GM18909 (cell line): ENCODE data around the gene CDH23.

Experiments
- ATAC-seq: cut with Tn5 transposase; IDR thresholded peaks from one replicate; pipeline ENCODE4 v1.9.1; 2021; ENCODE audit warnings: mild to moderate bottlenecking; ENCODE audit not compliant: unreplicated experiment, poor library complexity

CDH23 gene

DNA sequence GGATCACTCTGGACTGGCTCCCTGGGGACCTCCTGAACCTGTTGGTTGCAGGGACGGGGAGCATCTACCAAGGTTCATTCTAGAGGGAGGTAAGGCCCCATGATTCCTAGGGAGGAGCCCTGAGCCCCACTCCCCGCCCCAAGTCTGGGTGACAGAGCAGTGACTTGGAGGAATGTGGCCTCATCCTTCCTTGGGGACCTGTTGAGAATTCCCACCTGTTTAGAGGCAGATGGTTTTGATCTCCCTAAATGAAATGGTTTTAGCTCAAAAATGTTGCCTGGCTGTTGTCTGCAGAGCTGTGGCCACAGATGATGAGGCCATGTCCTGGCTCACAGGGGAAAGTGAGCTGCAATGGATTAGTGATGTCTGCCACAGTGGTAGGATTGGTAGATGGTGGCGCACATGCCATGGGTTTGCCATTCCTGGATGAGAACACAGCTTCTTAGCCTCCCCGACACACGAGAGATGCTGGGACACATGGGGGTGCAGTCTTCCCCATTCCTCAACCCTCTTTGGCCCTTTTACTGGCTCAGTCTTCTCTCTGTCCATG lies 310.6 kb downstream of the CDH23 start:
- no peak for ATAC-seq

DNA sequence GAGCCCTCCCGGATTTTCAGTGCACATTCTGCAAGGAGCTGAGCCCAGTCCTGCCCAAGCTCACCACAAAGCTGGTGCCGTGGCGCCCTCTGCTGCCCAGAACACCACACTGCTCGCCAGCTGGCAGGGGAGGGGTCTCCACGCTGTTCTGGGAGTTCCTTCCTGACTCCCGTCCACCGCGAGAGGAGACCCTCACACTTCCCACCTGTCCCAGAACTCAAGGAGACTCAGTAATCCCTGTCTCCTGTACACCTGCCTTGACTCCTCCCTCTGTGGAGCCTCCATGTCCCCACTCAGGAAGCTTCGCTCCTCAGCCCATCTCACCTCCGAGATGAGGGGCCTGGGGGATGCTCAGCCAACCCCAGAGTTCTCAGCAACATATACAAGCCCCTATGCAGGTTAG lies 311.6 kb downstream of the CDH23 start:
- ATAC-seq: no peak

DNA sequence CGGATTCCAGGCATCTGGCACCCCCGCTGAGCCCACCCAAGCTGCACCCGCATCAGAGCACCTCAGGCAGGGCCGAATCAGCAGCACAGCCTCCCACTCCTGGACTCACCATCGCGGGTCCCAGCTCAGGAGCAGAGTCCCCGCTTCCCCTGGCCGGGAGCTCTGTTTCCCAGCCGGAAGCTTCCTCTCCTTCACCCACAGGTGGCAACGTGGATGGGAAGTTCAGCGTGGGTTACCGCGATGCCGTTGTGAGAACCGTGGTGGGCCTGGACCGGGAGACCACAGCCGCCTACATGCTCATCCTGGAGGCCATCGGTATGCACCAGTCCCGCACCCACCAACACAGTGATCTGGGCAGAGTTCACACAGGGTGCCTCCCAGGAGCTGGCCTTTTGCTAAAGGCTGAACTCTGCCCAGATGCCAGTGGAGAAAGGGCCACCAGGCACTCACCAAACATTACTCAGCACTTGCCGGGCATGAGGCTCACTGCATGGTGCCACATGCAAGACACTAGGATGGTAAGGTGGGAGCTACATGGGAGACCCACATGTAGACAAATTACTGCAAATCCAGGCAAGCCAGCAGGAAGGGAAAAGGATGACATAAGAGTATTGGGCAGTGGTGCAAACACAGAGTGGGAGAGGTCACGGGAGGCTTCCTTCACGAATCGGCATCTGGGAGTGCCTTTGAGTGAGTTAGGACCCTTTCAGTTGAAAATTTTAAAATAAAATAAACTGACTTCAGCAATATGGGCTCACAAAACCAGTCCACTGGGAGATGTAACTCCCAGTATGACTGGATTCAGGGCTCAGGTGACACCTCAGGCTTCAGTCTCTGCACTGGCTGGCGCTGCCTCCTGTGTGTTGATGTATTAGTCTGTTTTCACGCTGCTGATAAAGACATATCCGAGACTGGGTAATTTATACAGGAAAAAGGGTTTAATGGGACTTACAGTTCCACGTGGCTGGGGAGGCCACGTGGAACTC lies 312.5 kb downstream of the CDH23 start:
- ATAC-seq: no peak

DNA sequence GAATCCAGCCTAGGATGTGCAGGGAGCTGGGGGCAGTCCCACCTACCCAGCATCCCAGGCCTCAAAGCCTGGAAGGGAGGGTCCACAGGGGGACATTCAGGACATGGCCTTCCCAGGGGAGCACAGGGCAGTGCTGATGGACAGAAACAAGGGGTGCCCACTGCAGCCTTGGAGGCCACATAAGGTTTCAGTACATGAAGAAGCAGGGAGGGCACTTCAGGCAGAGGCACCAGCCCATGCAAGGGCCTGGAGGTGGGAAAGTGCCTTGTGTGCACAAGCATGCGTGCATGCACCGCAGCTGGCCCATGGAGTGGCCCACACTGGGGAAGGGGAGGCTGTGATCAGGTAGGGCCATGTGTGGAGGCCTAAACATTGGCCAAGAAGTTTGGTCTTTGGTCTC lies 313.8 kb downstream of the CDH23 start:
- no peak for ATAC-seq

DNA sequence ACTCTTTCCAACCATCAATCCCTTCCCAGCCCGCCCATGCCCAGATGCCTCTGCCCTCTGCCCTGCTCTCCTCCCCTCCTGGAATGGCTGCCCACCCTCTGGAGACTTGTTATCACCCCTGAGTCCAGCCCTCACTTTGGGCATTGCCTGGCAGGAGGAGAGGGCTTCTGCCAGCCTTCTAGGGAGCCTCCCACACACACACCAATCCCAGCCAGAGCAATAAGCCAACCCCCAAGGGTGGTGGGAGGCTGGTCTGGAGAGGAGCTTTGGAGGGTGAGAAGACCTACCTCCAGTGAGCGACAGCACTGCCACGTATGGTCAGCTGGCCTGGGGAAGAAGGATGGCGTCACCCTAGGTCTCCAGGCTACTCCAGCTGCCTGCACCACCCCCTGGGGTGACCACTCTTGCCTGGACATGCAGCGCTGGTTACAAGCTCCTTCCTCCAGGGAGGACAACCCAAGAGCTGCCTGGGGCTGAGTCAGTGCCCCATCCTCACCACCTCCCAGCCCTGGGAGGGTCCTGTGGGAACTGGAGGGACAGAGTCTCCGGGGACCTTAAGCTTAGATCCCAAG lies 314.4 kb downstream of the CDH23 start:
- ATAC-seq: no peak

DNA sequence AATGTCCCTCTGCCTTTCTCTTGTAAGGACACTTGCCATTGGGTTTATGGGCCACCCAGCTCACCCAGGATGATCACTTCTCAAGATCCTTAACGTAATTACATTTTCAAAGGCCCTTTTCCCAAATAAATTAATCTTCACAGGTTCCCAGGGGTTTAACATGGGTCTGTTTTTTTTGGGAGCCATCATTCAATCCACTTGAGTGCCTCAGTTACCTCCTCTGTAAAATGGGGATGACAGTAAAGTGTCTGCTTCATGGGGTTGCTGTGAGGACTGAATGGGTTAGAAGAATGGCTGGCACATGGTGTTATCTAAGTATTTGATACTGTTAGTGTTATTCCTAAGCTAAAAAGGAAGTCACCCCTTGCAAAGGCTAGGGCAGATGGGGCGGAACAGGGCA lies 315.4 kb downstream of the CDH23 start:
- ATAC-seq: no peak

DNA sequence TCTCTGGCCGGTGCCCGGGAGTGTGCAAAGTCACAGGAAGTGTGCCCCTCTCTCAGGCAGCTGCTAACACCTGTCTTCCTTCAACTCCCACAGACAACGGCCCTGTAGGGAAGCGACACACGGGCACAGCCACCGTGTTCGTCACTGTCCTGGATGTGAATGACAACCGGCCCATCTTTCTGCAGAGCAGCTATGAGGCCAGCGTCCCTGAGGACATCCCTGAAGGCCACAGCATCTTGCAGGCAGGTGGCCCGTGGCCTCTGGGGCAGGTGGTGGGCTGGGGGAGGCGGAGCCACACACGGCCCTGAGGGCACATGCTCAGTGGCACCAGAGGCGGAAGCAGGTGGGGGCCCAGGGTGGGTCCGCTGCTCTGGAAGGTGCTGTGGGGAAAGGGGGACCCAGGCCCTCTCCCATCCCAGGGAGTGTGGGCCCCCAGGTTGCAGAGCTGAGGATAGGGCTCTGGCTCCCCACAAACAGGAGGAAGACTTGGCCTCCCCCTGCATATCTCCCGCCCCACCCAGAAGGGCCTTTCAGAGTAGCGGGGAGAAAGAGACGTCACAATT lies 315.9 kb downstream of the CDH23 start:
- no peak for ATAC-seq

DNA sequence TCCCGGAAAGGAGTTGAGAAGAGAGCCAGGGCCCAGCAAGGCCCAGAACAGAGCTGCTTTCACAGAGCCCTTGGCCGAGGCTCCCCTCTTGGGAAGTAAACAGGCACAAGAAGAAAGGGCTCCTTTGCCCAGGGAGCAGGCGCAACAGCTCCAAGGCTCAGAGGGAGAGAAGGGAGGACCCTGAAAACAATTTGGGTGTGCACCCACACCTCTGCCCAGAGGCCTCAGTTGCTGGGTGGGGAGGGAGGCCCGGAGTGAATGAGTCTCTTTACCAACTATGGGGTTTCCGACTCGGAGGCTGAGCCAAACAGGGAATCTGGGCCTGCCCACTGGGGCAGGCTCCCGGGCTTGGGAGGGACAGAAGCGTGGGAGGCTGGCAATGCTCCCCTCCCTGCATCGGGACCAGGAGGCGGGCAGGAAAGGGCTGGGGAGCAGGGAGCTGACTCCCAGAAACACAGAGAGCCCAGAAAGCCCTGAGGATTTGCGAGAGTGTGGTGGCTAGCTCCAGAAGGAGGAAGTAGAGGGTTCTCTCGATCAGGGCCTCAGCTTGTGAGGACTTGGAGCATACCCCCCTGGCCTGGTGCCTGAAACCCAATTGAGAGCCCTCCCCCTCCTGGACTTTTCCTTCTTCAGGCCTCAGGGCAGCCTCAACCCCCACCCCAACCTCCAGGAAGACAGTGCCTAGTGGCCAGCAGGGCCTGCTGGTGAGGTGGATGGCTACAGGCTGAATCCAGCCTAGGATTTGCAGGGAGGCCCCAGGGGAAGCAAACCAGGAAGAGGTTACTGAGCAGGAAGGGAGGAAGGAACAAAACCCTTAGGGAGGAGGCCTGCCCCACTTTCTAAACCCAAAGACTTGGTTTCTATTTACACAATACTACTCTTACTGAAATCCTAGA lies 316.7 kb downstream of the CDH23 start:
- no peak for ATAC-seq

DNA sequence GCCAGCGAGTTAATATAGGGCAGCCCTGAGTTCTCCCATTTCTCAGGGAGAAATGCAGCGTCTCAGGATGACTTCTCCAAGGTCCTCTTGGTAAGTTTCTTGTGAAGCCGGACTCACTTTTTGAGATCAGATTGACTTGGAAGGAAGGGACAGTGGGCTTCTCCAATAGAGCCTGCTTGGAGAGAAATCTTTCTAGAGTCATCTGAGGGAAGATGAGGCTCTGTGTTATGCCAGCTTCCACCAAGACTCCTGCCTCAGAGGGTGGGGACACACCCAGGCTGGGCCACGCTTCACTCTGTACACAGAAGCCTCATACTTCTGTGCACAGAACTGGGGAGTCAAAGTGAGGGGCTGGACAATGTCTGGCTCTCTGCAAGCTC lies 317.3 kb downstream of the CDH23 start:
- no peak for ATAC-seq

DNA sequence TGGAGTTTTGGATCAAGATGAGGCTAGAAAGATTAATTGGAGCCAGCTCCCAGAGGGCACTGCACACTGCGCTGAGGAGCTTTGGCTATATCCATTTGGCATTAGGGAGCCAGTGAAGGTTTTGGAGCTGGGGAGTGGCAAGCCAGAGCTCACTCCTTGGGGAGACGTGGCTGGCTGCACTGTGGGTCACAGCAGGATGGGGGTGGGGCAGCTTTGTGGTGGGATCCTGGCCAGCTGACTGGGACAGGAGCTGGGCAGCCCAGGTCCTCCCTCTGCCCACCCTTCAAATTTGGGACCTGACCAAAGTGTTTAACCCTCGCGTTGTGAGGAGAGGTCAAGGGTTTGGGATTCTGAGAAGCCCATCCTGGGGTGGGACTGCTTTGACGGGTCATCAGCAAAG lies 317.9 kb downstream of the CDH23 start:
- ATAC-seq: no peak

DNA sequence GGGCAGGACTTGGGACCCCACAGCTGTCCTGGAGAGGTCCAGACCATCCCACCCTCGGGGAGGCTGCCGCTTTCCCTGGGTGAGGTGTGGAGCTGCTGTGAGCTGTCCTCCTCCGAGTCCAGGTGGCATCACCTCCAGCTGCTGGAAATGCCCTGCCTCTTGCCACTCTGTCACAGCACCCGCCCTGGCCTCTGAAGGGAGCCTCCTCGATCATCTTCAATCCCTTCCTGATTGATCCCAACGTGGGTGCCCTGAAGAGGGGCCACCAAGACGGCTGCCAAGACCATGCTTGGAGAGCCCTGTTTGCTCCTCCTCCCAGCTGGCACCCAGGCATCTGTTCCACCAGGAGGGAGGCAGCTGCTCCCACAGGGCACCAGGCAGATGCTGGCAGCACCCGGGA lies 318.3 kb downstream of the CDH23 start:
- no peak for ATAC-seq

DNA sequence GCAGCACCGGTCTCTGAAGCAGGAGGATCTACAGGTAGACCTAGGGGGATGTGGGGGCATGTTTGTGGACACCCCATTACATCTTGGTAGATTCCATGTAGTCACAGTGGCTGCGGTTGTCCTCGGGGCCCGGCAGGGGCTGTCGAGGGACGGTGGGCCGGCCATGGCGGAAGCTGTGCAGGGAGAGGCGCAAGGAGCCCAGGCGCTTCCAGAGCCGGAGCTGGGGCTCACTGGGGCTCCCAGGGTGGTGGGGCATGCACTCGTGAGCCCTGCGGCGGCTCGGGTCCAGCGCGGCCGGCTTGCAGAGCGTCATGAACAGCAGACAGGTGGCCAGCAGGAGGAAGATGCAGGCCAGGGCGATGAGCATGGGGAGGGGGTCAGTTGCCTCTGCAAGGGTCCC lies 319.1 kb downstream of the CDH23 start:
- no peak for ATAC-seq

DNA sequence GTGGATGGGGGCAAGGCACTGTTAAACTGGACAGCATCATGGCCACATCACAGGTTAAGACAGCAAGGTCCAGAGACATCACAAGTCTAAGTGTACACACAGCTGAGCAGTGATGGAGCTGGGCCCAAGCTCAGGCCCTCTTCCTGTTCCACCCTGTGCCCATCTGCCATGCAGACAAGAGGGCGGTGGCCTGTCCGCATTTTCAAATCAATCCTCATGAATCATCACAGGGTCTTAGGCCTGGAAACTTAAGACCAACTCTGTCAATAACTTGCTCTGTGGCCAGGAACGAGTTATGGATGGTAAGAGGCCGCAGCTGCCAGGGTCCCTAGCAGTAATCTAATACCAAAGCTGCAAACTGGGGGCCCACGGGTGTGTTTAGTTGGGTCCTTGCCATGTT lies 319.7 kb downstream of the CDH23 start:
- ATAC-seq: no peak

DNA sequence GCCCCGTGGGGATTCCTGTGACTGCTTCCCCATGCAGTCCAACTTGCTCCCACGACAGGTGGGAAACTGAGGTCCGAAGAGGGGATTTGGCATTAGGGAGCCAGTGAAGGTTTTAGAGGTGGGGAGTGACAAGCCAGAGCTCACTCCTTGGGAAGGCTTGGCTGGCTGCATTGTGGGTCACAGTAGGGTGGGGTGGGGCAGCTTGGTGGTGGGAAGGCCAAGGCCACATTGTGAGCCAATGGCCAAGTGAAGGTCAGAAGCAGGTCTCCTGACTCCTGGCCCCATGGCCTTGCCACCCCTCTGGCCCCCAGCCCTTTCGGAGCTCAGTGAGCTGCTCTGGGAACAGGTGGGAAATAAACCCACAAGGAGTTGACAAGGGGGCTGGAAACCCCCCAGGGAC lies 320.3 kb downstream of the CDH23 start:
- ATAC-seq: no peak

DNA sequence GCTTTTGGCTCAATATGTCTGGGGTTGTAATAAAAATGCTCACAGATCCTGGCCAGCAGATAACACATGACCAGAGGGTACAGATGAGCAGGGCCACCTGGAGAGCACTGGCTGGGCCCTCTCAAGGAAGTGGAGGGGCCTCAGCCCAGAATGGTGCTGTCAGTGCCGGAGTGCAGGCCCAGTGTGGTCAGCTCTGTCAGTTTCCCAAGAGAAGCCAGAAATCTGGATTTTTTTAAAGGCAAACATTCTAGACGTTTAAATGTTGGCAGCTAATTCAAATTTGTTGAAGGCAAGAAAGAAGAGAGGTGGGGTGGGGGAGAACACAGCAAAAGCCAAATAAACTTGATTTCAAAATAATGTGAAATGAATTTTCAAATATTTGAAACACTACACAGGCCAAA lies 320.8 kb downstream of the CDH23 start:
- ATAC-seq: no peak

DNA sequence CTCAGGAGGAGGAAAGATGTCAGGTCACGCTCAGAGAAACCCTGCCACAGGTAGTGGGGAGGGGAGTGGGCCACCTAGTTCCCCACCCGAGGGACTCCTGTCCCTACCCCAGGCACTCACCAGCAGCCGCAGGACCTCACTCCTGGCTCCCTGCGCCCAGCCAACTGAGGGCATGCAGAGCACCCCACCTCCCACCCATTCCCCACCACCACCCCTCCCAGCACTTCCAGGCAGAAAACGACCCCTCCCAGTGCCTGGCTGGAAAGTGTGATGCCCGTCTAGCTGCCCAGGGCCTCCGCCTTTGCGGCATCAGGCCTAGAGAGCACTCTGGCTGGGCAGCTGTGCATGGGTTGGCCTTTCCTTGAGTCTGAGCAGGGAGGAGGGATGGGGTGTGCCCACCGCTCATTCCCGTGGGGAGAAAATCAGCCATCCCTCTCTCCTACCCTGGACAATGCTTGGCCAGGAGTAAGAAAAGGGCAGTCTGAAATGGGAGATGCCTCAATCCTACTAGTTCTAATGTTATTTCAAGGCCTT lies 321.5 kb downstream of the CDH23 start:
- no peak for ATAC-seq

DNA sequence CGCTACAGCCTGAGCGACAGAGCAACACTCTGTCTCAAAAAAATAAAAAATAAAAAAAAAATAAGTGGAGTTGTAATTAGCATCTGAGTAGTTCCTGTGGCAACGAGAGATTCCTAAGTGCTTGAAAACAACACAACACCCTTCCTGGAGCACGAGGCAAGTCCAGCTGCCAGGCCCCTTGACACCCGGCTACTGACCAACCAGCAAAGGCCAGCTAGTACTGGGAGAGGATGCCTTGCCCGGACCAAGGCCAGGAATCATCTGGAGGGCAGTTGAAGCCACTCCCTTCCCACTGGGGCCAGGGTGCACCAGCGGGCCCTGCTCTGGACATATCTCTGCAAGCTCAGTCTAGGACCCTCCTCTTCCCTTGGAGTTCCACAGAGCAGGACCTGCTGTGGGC lies 322.3 kb downstream of the CDH23 start:
- ATAC-seq: no peak

DNA sequence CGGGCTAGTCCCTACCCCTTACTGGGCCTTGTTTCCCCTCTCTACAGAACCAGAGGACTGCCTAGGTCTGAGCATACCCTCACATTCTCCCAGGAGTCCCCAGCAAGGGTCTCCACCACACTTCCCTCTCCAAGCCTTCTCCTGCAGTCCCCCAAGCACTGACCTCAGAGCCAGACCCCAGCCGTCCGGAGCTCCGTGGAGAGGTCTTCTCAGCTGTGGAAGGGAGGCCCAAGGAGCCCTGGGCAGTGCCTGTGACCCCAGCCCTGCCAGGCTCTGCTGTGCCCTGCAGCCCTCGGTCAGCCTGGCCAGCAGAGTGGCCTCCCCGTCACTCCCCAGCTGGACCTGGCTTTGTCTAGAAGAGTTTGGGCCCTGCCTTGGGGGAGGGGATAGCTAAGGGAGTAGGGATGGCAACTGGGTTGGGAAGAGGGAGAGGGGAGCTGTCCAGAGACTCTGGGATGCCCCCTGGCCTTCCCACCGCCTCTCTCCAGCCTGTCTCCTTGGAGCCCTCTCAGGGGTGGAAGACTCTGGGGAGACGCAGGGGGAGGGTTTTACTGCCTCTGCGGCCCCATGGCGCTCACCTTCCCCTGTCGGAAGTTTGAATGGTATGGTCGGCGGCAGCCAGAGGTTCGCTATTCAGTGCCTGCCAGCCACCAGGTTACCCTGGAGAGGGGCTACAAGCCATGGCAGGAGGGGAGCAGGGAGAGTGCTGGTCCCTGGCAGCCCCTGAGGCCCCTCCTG lies 322.9 kb downstream of the CDH23 start, which contains the start of gene C10orf105:
C10orf105 (minus strand) TSS at position 315 of the 738 bp plus-strand sequence. CDS start 3,441 bp downstream, outside the sequence.
- no peak for ATAC-seq

DNA sequence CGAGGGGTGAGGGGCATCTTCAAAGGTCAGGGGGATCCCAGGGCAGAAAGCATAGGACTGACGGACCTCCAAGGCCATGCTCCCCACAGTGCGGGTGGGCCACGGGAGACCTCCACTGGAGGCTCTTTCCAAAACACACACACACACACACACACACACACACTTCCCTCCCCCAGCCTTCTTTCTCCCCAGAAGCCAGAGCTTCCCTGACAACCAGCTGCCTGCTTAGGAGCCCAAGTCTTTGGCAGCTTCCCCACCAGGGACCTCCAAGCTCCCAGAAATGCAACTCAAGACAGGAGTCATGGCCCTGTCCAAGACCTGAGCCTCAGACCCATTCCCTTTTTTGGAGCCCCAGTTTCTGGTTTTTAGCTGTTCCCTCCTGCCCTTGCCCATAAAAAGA lies 323.6 kb downstream of the CDH23 start:
- no peak for ATAC-seq
